Fibroblast of skin of back (primary cell): ENCODE data around the gene PTPRN2.
"Not testable (repeated sequence)": the region's sequence is repeated elsewhere in the genome, so short reads cannot be mapped to it uniquely, and the experiment has no call there.

ENCODE experiments used
- DNase-seq: peaks from one replicate; pipeline ENCODE4 v3.0.0-alpha.2; 2013

The PTPRN2 gene

GRCh38 chr7:158458096-158458495 is 129.5 kb downstream of the PTPRN2 start:
- DNase-seq, result no peak

DNA sequence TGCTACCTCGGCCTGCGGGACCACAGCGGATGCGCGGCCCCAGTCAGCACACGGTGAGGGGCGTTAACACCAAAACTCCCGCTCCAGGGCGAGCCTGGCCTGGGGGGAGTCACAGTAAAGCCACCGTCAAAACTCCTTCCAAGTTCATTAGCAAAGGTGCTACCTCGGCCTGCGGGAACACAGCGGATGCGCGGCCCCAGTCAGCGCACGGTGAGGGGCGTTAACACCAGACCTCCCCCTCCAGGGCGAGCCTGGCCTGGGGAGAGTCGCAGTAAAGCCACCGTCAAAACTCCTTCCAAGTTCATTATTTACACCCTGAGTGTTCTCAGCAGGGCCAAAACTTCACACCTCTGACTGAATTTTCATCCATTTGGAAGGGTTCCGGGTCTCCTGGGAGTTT is 130.0 kb downstream of the PTPRN2 start:
- not testable (repeated sequence) for DNase-seq

- DNase-seq, result no peak
These were observed 133.0 kb downstream of the PTPRN2 start for GRCh38 chr7:158454631-158455030.

GRCh38 chr7:158453663-158454062 is 134.0 kb downstream of the PTPRN2 start:
- no peak for DNase-seq

DNA sequence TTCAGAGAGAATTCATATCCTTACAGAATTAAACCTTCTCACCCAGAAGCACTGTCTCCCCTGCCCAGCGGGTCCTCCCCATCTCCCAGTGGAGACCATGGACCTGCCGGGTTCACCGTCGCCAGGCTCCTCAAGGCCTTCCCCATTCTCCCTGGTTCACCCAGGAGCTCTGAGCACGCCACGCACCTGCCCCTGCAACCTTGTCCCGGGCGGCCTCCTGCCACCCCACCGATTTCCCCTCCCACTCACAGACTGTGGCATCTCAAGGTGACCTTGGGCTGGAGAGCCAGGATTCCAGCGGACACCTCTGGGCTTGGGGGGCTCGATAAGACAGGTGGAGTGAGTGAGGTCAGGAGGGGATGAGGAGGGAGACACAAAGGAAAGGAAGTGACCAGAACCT is 135.3 kb downstream of the PTPRN2 start:
- no peak for DNase-seq

GRCh38 chr7:158450476-158451124 is 137.0 kb downstream of the PTPRN2 start:
- DNase-seq, result no peak

DNA sequence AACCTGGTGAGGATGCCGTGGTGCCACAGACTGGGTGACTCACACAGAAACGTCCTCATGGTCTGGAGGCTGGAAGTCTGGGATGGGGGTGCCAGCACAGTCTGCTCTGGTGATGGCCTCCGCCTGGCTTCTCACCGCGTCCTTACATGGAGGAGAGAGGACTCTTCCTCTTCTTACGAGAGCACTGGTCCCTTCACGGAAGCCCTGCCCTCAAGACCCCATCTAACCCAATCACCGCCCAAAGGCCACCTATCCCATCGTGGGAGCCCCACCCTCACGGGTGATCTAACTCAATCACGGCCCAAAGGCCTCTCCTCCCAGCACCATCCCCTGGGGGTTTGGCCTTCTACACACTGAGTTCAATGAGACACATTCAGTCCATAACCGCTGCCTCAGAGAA is 137.7 kb downstream of the PTPRN2 start:
- DNase-seq, result no peak

DNA sequence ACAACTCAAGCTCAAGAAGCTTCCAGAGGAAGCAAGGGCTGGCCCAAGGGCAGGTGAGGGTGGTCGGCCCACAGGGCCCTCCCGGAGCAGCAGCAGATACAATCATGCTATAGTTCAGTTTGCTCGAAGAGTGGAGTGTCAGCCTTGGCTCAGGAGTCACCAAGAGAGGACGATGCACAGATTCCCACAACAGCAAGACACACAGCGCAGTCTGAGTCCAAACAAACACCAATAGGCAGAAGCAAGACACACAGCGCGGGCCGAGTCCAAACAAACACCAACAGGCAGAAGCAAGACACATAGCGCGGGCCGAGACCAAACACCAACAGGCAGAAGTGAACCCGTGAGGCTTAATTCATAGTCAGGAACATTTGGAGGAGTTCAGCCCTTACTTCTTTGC is 138.4 kb downstream of the PTPRN2 start:
- no peak for DNase-seq

DNA sequence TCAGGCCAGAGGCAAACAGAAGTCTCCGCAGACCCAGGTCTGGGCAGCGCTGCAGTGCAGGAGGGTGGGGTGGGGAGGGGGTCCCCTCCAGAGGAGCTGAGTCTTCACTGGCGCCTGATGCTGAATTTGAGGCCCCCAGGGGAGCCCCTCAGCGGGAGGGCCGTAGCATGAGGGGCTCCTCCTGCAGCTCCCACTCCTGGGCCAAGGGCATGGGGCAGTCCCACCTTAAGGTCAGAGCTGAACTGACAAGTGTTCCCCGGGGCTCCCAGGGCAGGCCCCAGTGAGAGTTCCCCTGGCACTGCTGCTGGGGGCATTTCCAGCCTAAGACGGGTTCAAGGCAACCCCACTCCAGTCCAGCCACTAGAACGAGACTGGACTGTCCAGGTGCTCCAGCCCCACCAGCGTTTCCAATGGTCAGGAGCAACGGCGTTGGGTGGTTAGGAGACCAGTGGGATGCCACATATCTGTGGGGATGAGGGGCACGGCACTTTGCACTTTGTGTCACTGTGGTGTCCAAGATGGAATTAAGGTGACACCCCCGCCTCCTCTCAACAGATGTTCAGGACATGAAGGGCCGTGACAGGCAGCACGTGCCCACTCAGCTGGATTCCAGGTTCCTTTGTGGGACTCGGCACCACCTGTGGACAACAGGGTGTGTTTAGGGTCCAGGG is 139.1 kb downstream of the PTPRN2 start:
- DNase-seq, result no peak

DNA sequence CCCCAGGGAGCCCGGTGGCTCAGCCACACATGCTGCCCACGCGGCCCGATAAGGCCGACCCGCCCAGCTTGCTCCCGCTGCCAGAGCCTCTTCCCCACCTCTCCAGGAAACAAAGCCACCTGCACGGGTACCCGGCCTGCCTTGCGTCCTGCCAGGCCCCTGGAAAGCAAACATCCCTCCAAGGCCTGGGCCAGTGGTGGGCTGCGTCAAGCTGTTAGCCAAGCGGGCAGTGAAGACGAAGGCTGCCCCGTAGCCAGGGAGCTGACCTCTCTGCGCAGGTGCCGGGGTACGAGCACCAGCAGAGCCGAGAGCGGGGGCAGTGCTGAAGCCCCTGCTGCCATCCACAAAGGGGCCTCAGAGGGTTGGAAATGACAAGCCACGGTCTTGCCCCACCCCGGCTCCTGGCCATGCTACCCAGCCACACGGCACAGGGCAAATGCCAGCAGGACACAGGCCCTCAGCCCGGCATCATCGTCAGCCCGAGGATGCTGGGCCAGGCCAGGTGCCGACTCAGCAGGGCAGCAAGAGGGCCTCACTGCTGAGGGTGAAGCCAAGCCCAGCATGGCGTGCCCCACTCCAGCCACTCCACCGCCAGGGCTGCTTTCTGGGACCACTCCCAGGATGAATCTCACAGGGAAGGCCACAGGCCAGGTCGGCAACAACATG is 140.0 kb downstream of the PTPRN2 start:
- DNase-seq, result no peak

DNA sequence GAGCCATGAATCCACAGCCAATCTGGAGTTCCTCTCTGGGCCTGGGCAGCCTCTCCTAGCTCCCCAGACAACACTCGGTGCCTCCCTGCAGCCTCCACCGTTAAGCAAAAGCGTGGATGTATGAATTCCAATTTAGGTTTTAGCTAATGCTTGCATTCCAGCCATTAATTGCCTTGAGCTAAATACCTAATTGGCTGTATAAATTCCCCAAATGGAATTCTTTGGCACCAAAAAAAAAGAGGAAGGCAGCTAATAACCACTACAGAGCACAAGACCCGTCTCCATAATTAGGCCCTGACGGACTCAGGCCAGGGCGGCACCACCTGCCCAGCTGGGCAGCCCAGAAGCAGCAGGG is 140.5 kb downstream of the PTPRN2 start:
- no peak for DNase-seq

GRCh38 chr7:158446706-158447105 is 140.9 kb downstream of the PTPRN2 start:
- DNase-seq, result no peak

DNA sequence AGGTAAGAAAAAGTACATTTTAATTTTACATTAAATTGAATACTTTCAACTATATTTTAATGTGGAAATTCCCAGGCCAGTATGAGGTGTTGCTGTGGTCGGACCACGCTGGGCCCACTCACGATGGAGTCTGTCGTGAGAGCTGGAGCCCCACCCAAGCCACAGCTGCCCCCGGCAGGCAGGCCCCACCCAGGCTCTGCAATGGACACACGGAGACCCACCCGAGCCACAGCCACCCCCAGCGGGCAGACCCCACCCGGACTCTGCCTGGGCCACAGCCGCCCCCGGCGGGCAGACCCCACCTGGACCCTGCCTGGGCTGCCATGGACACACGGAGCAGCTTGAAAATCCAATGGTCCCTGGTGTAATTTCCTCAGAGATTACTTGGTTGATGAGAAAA is 141.3 kb downstream of the PTPRN2 start:
- no peak for DNase-seq

GRCh38 chr7:158445421-158446175 is 142.0 kb downstream of the PTPRN2 start:
- DNase-seq, result no peak

DNA sequence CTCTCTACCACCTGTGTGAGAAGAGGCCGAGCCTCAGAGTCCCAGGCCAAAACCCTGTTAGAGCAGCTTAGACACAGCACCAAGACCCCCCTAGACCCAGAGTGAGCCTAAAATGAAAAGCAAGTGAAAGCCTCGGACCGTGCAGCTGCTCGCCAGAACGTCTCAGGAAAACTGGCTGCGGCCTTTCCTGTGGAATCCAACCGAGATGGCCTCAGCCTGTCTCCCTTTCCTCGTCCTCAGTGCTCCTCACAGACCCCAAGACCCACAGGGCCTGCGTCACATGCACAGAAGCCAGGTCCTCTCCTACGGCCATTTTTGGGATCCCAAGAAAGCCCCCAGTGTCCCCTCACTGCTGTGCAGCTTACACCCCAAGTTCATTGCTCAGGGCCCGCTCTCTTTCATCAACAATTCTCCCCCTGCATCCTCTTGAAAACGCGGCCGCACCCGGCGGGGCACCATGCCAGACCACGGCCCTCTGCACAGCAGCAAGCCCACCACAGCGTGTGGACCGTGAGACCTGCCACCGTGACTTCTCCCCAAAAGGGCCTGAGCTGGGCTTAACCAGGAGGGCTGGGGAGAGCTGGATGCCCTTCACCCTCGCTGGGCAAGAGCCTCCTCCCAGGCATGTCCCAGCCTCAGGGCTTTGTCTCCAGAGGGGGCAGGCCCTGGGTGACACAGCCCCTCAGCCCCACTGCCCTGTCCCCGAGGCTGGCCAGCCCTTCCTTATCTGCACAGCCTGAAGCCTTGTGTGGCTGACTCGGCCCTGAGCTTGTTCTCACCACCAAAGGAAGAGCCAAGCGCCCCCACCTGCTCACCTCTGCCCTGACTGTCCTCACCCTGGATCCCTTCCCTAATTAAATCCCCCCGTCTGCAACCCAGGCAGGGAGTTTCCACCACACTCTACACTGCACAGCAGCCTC is 142.9 kb downstream of the PTPRN2 start:
- DNase-seq, result no peak

- DNase-seq, result no peak
These were observed 143.7 kb downstream of the PTPRN2 start for GRCh38 chr7:158443688-158444483.

- DNase-seq, result no peak
These were observed 144.5 kb downstream of the PTPRN2 start for GRCh38 chr7:158443014-158443687.

- no peak for DNase-seq
These were observed 145.4 kb downstream of the PTPRN2 start for GRCh38 chr7:158442260-158442659.

DNA sequence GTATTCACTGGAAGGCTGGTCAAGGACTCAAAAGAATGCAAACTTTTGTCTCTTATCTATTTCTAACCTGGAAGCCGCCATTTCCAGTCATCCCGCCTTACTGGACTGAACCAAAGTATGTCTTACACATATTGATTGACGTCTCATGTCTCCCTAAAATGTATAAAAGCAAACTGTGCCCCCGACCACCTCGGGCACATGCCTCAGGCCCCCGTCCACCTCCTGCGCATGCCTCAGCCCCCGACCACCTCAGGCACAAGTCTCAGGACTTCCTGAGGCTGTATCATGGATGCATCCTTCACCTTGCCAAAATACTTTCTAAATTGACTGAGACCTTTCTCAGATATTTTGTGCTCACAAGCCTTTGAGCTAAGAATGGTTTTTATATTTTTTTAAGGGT is 148.6 kb downstream of the PTPRN2 start:
- DNase-seq, result no peak
